ENCODE results near the gene ACTG2. TPM values are rescaled to one million over a fixed set of nuclear protein-coding genes. Genes with fewer than 3 reads are reported as not detected.

ACTG2 gene
- total and polyA plus RNA-seq, 2 donors: 637 to 7,901 TPM

GRCh38 chr2:73964223-73964622 is 71.4 kb downstream of the ACTG2 start:
- Histone ChIP-seq H3K27ac (ENCODE audit: low read depth) (no peak overlapping the region), H3K36me3 (ENCODE audit: insufficient read depth) (no peaks in the 10 kb centered on the region), H3K4me1 (ENCODE audit: insufficient read depth) (no peaks in the 10 kb centered on the region), H3K4me3 (ENCODE audit: low read depth, low read length) (no peak overlapping the region)
- WGBS: 87% methylated on average over 2 of the region's 2 CpGs
- DNase-seq (ENCODE audit: extremely low spot score): no peak

DNA sequence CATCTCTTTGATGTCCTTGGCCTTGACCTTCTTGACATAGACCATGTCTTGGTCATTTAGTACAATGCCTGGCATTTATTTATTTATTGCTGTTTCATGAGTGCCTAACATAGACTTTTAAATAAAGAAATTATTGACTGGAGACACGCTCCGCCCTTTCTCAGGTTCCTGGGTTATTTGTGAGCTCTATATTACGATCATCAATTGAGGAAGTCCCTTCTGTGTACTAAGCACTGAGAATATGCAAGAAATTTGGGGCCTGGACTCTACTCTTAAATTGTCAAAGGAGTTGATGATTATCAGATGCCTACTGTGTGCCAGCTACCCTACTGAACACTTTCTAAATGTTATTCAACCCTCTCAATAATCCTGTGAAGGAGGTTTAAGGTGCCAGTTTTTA is 72.2 kb downstream of the ACTG2 start:
- H3K4me1 ChIP-seq (ENCODE audit: insufficient read depth): no peaks in the 10 kb centered on the region
- 95% methylated on average over 3 of the region's 3 CpGs for WGBS
- no peak overlapping the region for H3K27ac ChIP-seq (ENCODE audit: low read depth)
- H3K36me3 ChIP-seq (ENCODE audit: insufficient read depth): no peaks in the 10 kb centered on the region
- H3K4me3 ChIP-seq (ENCODE audit: low read depth, low read length): no peak overlapping the region
- DNase-seq (ENCODE audit: extremely low spot score): no peak

- no peaks in the 10 kb centered on the region for H3K4me1 ChIP-seq (ENCODE audit: insufficient read depth)
- no peaks in the 10 kb centered on the region for H3K36me3 ChIP-seq (ENCODE audit: insufficient read depth)
- WGBS: 85% methylated on average over 8 of the region's 8 CpGs
- no peak overlapping the region for H3K4me3 ChIP-seq (ENCODE audit: low read depth, low read length)
- no peak overlapping the region for H3K27ac ChIP-seq (ENCODE audit: low read depth)
- DNase-seq (ENCODE audit: extremely low spot score): no peak
Observed at GRCh38 chr2:73968357-73968937, 75.6 kb downstream of the ACTG2 start.

GRCh38 chr2:73969356-73969755 is 76.5 kb downstream of the ACTG2 start:
- Histone ChIP-seq H3K36me3 (ENCODE audit: insufficient read depth) (no peaks in the 10 kb centered on the region), H3K27ac (ENCODE audit: low read depth) (no peak overlapping the region), H3K4me1 (ENCODE audit: insufficient read depth) (no peaks in the 10 kb centered on the region), H3K4me3 (ENCODE audit: low read depth, low read length) (no peak overlapping the region)
- WGBS: 79% methylated on average over 4 of the region's 4 CpGs
- DNase-seq (ENCODE audit: extremely low spot score): no peak

Small RNA genes within 50 kb of the gene (small RNA-seq; reads per million reads assigned to genes)
- gene RNA5SP97: not detected

Other genes starting within 250 kb of the ACTG2 start
- 48.2 TPM for gene TPRKB, start 155.7 kb upstream of the ACTG2 start, total RNA-seq
- gene TPRKB, start 155.7 kb upstream of the ACTG2 start, polyA plus RNA-seq: 49.9 TPM
- gene DUSP11, start 112.9 kb upstream of the ACTG2 start, total RNA-seq: 47.6 TPM
- gene DUSP11, start 112.9 kb upstream of the ACTG2 start, polyA plus RNA-seq: 18.0 TPM
- not detected for gene C2orf78, start 108.8 kb upstream of the ACTG2 start, total RNA-seq
- not detected for gene C2orf78, start 108.8 kb upstream of the ACTG2 start, polyA plus RNA-seq
- gene STAMBP, start 64.0 kb upstream of the ACTG2 start, total RNA-seq: 30.4 TPM
- gene STAMBP, start 64.0 kb upstream of the ACTG2 start, polyA plus RNA-seq: 35.2 TPM
- gene DGUOK, start 33.9 kb downstream of the ACTG2 start, total RNA-seq: 34.2 TPM
- gene DGUOK, start 33.9 kb downstream of the ACTG2 start, polyA plus RNA-seq: 82.5 TPM
- 9.1 TPM for gene TET3, start 91.9 kb downstream of the ACTG2 start, total RNA-seq
- gene TET3, start 91.9 kb downstream of the ACTG2 start, polyA plus RNA-seq: 2.5 TPM